MV-4-11 (cell line): ENCODE results near the gene NUP107.

ENCODE experiments used
- DNase-seq: peaks from one replicate; lab custom pipeline; 2025; lab: John Stamatoyannopoulos, UW

Gene NUP107

GRCh38 chr12:68743356-68743755 lies 56.6 kb downstream of the NUP107 start:
- peak; percentile 19 for DNase-seq

- no peak for DNase-seq
These were observed 58.7 kb downstream of the NUP107 start for GRCh38 chr12:68745376-68745903.

GRCh38 chr12:68745904-68746571 lies 59.3 kb downstream of the NUP107 start, which contains the start of gene SLC35E3:
Gene SLC35E3, plus strand, starts transcription at chr12:68746176. Its CDS starts 202 bp downstream, at chr12:68746378.
- DNase-seq = peak; percentile 90

GRCh38 chr12:68746572-68747180 lies 59.9 kb downstream of the NUP107 start:
- peak; percentile 22 for DNase-seq

GRCh38 chr12:68749443-68749842 lies 62.7 kb downstream of the NUP107 start:
- no peak for DNase-seq

GRCh38 chr12:68749861-68750260 lies 63.1 kb downstream of the NUP107 start:
- DNase-seq = no peak

- no peak for DNase-seq
These were observed 63.7 kb downstream of the NUP107 start for GRCh38 chr12:68750506-68750905.

- no peak for DNase-seq
These were observed 68.9 kb downstream of the NUP107 start for GRCh38 chr12:68755536-68756243.

GRCh38 chr12:68759852-68760251 lies 73.1 kb downstream of the NUP107 start:
- no peak for DNase-seq

- DNase-seq = no peak
These were observed 74.1 kb downstream of the NUP107 start for GRCh38 chr12:68760806-68761441.

DNA sequence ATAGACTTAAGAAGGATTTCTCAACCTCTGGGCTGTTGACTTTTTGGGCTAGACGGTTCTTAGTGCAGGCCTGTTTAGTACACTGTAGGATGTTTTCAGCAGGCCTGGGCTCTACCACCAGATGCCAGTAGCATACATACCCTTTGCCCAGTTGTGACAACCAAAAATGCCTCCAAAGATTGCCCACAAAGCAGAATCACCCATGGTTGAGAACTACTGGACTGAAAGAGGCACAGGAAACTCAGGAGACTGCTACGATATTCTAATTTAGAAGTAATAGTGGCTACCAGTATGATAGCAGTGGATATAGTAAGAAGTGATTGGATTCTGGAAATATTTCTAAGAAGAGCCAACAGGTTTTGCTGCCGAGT lies 74.6 kb downstream of the NUP107 start:
- DNase-seq = no peak

DNA sequence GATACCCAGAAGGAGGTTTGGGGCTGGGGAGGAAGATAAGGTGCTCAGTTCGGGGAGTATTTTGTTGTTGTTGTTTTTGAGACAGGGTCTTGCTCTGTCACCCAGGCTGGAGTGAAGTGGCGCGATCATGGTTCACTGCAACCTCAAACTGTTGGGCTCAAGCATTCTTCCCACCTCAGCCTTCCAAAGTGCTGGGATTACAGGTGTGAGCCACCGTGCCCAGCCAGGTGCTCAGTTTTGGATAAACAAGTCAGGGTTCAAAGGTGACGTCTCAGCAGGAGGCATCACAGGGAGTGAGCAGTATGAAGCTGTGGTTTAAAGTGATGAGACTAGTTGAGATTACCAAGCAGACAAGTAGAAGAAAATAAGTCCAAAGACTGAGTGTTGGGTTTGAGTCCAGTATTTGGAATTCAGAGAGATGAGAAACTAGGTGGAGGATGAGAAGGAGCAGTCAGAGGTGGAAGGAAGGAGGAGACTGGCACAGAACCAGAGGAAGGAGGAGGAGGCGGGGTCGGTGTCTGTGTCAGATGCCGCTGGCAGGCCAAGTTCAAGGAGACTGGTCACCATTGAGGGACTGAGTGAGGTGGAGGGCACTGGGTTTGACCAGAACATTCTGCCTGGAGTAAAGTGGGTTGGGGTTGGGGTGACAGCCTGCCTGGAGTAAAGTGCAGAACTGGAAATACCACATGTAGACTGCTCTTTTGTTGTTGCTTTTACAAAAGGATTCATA lies 75.3 kb downstream of the NUP107 start:
- DNase-seq = no peak

GRCh38 chr12:68762691-68763090 lies 75.9 kb downstream of the NUP107 start:
- DNase-seq = no peak

- DNase-seq = no peak
These were observed 78.9 kb downstream of the NUP107 start for GRCh38 chr12:68765696-68766095.

DNA sequence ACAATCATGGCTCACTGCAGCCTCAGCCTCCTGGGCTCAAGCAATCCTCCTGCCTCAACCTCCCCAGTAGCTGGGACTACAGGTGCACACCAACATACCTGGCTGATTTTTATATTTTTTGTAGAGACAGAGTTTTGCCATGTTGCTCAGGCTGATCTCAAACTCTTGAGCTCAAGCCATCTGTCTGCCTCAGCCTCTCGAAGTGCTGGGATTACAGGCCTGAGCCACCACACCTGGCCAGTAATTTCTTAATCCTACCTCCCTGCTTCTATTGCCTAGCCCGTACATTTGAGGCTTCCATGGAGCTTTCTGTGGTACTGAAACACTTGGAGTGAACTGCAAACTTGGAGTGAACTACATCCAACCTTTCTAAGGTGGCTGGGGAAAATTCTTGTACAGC lies 79.9 kb downstream of the NUP107 start:
- no peak for DNase-seq

- no peak for DNase-seq
These were observed 80.4 kb downstream of the NUP107 start for GRCh38 chr12:68767191-68767590.

GRCh38 chr12:68768431-68768939 lies 81.7 kb downstream of the NUP107 start:
- DNase-seq = no peak

DNA sequence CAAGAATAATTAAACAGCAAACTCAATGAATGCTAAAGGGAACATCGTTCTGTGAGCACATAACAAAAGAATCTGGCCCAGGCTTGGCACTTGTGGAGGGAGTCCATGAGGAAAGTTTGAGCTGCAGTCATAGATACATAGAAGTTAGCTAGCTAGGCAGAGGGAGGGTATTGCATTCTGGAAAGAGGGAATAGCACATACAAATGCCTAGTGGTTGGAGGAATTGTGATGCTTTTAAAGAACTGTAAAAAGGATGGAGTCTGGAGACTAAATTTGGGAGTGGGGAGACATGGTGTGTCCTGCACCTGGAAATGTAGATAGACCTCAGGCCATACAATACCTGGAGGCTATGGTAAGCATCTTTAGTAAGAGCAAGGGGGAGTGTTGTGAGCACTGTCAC lies 83.2 kb downstream of the NUP107 start:
- no peak for DNase-seq

GRCh38 chr12:68771223-68771925 lies 84.6 kb downstream of the NUP107 start:
- DNase-seq = no peak

DNA sequence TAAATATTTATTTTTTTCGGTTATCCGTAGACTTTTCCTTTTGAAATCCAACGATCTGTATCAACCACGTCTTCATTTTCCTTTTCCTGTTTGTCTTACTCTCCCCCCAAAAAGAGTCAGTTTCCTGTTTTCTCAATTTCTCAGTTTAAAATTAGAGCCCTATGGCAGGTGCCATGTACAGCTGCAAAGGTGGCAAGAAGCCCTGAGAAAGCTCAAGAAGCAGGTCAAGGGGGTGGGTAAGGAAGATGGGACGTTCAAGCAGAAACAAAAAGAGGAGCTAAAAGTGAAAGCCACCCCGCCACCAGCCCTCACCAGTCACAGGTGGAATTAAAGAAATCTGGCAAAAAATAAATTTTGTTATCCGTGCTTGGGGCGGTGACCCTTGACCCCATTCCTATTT lies 85.9 kb downstream of the NUP107 start:
- no peak for DNase-seq

DNA sequence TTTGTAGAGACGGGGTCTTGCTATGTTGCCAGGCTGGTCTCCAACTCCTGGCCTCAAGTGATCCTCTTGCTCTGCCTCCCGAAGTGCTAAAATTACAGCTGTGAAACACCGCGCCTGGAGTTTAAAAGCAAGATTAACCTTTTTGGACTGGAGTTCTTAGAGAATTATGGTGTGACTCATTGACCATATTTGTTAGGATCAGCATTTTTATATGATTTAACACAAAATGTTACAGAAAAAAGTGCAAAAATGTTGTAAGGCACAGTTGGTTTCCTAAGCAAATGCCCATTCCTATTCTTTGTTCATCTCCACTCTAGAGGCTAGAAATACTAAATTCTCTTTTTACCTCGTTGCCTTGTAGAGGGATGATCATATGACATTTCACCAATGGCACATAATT lies 86.8 kb downstream of the NUP107 start:
- no peak for DNase-seq
